Measurements from ENCODE around the gene ACAA2.

DNA sequence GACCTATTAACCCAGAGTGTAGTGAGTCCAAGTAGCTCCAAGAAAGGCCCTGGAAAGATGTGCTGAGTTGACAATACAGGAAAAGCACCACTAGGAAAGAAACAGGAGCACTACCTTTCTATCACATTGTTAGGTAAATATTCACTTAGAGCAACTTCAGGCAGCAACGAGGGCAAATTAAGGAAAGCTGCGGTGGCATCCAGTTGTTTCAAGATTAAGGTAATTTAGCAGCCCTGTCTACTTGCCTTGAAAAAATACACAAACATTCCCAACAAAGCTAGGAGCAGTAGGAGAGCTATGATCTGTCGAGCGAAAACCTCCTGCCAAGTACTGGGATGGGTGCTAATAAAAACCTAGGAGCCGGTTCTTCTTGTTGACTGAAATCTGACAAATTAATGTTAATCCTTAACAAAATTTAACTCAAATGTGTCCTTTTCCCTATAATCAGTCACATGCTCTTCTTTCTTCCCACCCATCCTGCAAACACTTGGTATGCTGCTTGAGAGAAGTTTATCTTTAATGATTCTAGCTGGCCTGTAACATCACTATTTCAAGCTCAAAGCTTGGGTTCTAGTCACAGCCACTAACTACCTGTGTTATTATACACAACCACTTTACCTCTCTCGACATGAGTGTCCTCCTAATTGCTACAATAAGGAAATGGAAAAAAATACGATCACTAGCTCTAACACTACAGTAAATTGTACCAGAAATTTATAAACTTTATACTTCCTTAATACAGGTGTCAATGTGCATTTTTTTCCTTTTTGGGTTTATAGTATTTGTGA lies 2.0 kb downstream of the ACAA2 start:
- TF ChIP-seq RNF2 (IDR thresholded peaks at IDR 0.05; ENCODE audit: borderline replicate concordance, low read depth) (no peak), POLR2A (IDR thresholded peaks at IDR 0.05; ENCODE audit: low read length) (no peak), FOSL2 (IDR thresholded peaks at IDR 0.05) (no peak), FOSL2 (CRISPR knock-in tag; IDR thresholded peaks at IDR 0.05) (no peak), CTCF (IDR thresholded peaks at IDR 0.05) (no peak)
- TF ChIP-seq, protein P1, sequence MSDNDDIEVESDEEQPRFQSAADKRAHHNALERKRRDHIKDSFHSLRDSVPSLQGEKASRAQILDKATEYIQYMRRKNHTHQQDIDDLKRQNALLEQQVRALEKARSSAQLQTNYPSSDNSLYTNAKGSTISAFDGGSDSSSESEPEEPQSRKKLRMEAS (IDR thresholded peaks at IDR 0.05) = no peak

Data from A549 (cell line).